CD4-positive, alpha-beta T cell treated with Interleukin-2 at 100 ng/mL for 4 hours (primary cell): ENCODE measurements around the gene MYLK.
"Not testable (repeated sequence)": the region's sequence is repeated elsewhere in the genome, so short reads cannot be mapped to it uniquely, and the experiment has no call there.

Experiments
- DNase-seq: peaks from one replicate; pipeline ENCODE4 v3.0.0-alpha.2; 2020; ENCODE audit warnings: low spot score

Gene MYLK

GRCh38 chr3:123884203-123884831 lies at the start of gene MYLK:
Gene MYLK, minus strand, starts transcription at chr3:123884332. Its CDS starts 90,491 bp downstream, at chr3:123793841.
- DNase-seq, result no peak

- DNase-seq, result no peak
Observed at GRCh38 chr3:123930445-123930844, 46.3 kb upstream of the MYLK start.

- no peak for DNase-seq
Observed at GRCh38 chr3:123929325-123929724, 45.2 kb upstream of the MYLK start.

- no peak for DNase-seq
Observed at GRCh38 chr3:123926396-123926795, 42.3 kb upstream of the MYLK start.

- no peak for DNase-seq
Observed at GRCh38 chr3:123920868-123921267, 36.7 kb upstream of the MYLK start.

- no peak for DNase-seq
Observed at GRCh38 chr3:123920383-123920782, 36.3 kb upstream of the MYLK start.

GRCh38 chr3:123919353-123919752 lies 35.2 kb upstream of the MYLK start:
- no peak for DNase-seq

GRCh38 chr3:123914829-123915228 lies 30.7 kb upstream of the MYLK start:
- no peak for DNase-seq

GRCh38 chr3:123909785-123910184 lies 25.7 kb upstream of the MYLK start:
- DNase-seq, result no peak

GRCh38 chr3:123907720-123908119 lies 23.6 kb upstream of the MYLK start:
- no peak for DNase-seq

GRCh38 chr3:123899300-123899865 lies 15.3 kb upstream of the MYLK start:
- DNase-seq, result no peak

- no peak for DNase-seq
Observed at GRCh38 chr3:123893012-123893411, 8.9 kb upstream of the MYLK start.

GRCh38 chr3:123892195-123892594 lies 8.1 kb upstream of the MYLK start:
- no peak for DNase-seq

- DNase-seq, result not testable (repeated sequence)
Observed at GRCh38 chr3:123890991-123891390, 6.9 kb upstream of the MYLK start.

- not testable (repeated sequence) for DNase-seq
Observed at GRCh38 chr3:123890162-123890561, 6.0 kb upstream of the MYLK start.

GRCh38 chr3:123884993-123885392 lies 861 bp upstream of the MYLK start:
- DNase-seq, result no peak

GRCh38 chr3:123883701-123884202 lies 380 bp downstream of the MYLK start:
- DNase-seq, result no peak

- DNase-seq, result no peak
Observed at GRCh38 chr3:123883111-123883510, 1.0 kb downstream of the MYLK start.

- no peak for DNase-seq
Observed at GRCh38 chr3:123881771-123882170, 2.4 kb downstream of the MYLK start.

GRCh38 chr3:123880998-123881561 lies 3.1 kb downstream of the MYLK start:
- no peak for DNase-seq

GRCh38 chr3:123878807-123879206 lies 5.3 kb downstream of the MYLK start:
- no peak for DNase-seq

GRCh38 chr3:123877965-123878364 lies 6.2 kb downstream of the MYLK start:
- DNase-seq, result no peak

GRCh38 chr3:123877466-123877865 lies 6.7 kb downstream of the MYLK start:
- DNase-seq, result no peak

- DNase-seq, result no peak
Observed at GRCh38 chr3:123876858-123877257, 7.3 kb downstream of the MYLK start.
